Glutamatergic neuron (in vitro differentiated cells): Measurements from ENCODE around the gene KIAA1549. TPM values are rescaled to one million over a fixed set of nuclear protein-coding genes. Genes with fewer than 3 reads are reported as not detected.

Source experiments
- DNase-seq: peaks from one replicate; pipeline ENCODE4 v3.0.0; 2022
- H3K27ac Mint-ChIP-seq: one replicate; pipeline ENCODE4 v1.8.0; 2020; ENCODE audit warnings: mild to moderate bottlenecking, mixed read lengths, inconsistent platforms; ENCODE audit not compliant: unreplicated experiment
- H3K27me3 Mint-ChIP-seq: one replicate; pipeline ENCODE4 v1.8.0; 2020; ENCODE audit warnings: mild to moderate bottlenecking, moderate library complexity, mixed read lengths, inconsistent platforms; ENCODE audit not compliant: unreplicated experiment
- H3K36me3 Mint-ChIP-seq: one replicate; pipeline ENCODE4 v1.8.0; 2020; ENCODE audit warnings: mild to moderate bottlenecking, mixed read lengths, inconsistent platforms; ENCODE audit not compliant: unreplicated experiment
- H3K4me1 Mint-ChIP-seq: one replicate; pipeline ENCODE4 v1.8.0; 2020; ENCODE audit warnings: mild to moderate bottlenecking, low read depth, mixed read lengths, inconsistent platforms; ENCODE audit not compliant: unreplicated experiment
- H3K4me3 Mint-ChIP-seq: one replicate; pipeline ENCODE4 v1.8.0; 2020; ENCODE audit warnings: mild to moderate bottlenecking, mixed read lengths, inconsistent platforms; ENCODE audit not compliant: unreplicated experiment
- H3K9me3 Mint-ChIP-seq: one replicate; pipeline ENCODE4 v1.8.0; 2020; ENCODE audit warnings: mild to moderate bottlenecking, moderate library complexity, mixed read lengths, inconsistent platforms; ENCODE audit not compliant: unreplicated experiment
- CTCF ChIP-seq: fragments of 200-600 bp; sonication (generic); IDR thresholded peaks from one replicate; pipeline ENCODE4 v1.5.0; 2021; ENCODE audit not compliant: partially characterized antibody, unreplicated experiment
- total RNA-seq: library from RNA; stranded (reverse); fragmentation: NEBNext Ultra II Directional; extraction: Animal tissue kit (Norgen Biotek cat#: 25700); gene quantifications from one replicate; pipeline ENCODE4 v1.2.1, GENCODE V29; 2021; ENCODE audit not compliant: unreplicated experiment

KIAA1549 gene
- total RNA-seq, 1 donor from 2014 or later: 40.2 TPM

- Mint-ChIP-seq H3K27ac (no peak overlapping the region), H3K27me3 (peaks cover 2% of the 10 kb centered on the region), H3K9me3 (peaks cover 5% of the 10 kb centered on the region), H3K4me1 (peaks cover 10% of the 10 kb centered on the region), H3K36me3 (peaks cover 18% of the 10 kb centered on the region), H3K4me3 (no peak overlapping the region)
- DNase-seq: no peak
- no peak for TF ChIP-seq CTCF
Observed at GRCh38 chr7:138911007-138911406, 70.2 kb downstream of the KIAA1549 start.

GRCh38 chr7:138907850-138908249 is 73.3 kb downstream of the KIAA1549 start:
- DNase-seq: no peak
- no peak overlapping the region for H3K4me3 Mint-ChIP-seq
- H3K4me1 Mint-ChIP-seq: peaks cover 10% of the 10 kb centered on the region
- H3K27me3 Mint-ChIP-seq: no peaks in the 10 kb centered on the region
- H3K27ac Mint-ChIP-seq: no peak overlapping the region
- no peak for TF ChIP-seq CTCF
- peaks cover 3% of the 10 kb centered on the region for H3K9me3 Mint-ChIP-seq
- H3K36me3 Mint-ChIP-seq: peaks cover 7% of the 10 kb centered on the region

GRCh38 chr7:138907201-138907847 is 73.9 kb downstream of the KIAA1549 start:
- Mint-ChIP-seq H3K27ac (no peak overlapping the region), H3K9me3 (peaks cover 3% of the 10 kb centered on the region), H3K4me3 (no peak overlapping the region), H3K27me3 (no peaks in the 10 kb centered on the region), H3K36me3 (peaks cover 7% of the 10 kb centered on the region), H3K4me1 (peaks cover 10% of the 10 kb centered on the region)
- no peak for TF ChIP-seq CTCF
- no peak for DNase-seq

- Mint-ChIP-seq H3K9me3 (peaks cover 3% of the 10 kb centered on the region), H3K4me3 (no peak overlapping the region), H3K27ac (no peak overlapping the region), H3K36me3 (peaks cover 5% of the 10 kb centered on the region), H3K4me1 (peaks cover 12% of the 10 kb centered on the region), H3K27me3 (peaks cover 4% of the 10 kb centered on the region)
- TF ChIP-seq CTCF: no peak
- DNase-seq: no peak
Observed at GRCh38 chr7:138903859-138904435, 77.2 kb downstream of the KIAA1549 start.

- Mint-ChIP-seq H3K27me3 (peaks cover 4% of the 10 kb centered on the region), H3K27ac (no peak overlapping the region), H3K9me3 (peaks cover 3% of the 10 kb centered on the region), H3K4me1 (peaks cover 11% of the 10 kb centered on the region), H3K36me3 (peaks cover 5% of the 10 kb centered on the region), H3K4me3 (no peak overlapping the region)
- no peak for DNase-seq
- TF ChIP-seq CTCF: no peak
Observed at GRCh38 chr7:138903186-138903820, 77.9 kb downstream of the KIAA1549 start.
